Thyroid gland (tissue), 4 donors: ENCODE results near the gene ST6GALNAC5.

Experiments used
- CTCF ChIP-seq, 6 experiments: fragments of 200-600 bp in 3 of 6; fragments of 450-650 bp in 3 of 6; sonication (generic) in 3 of 6; IDR thresholded peaks; one replicate each; pipeline ENCODE4 v1.5.1; 2016 to 2019; ENCODE audit warnings: antibody characterized with exemption in 6 of 6, mild to moderate bottlenecking in 2 of 6, inconsistent platforms in 1 of 6, moderate library complexity in 1 of 6
- POLR2A ChIP-seq, 2 donors: fragments of 450-650 bp; IDR thresholded peaks; one replicate each; pipeline ENCODE4 v1.6.1; 2017; ENCODE audit warnings: antibody characterized with exemption in 2 of 2, mild to moderate bottlenecking in 2 of 2, moderate library complexity in 1 of 2

GRCh38 chr1:76864383-76864782 lies 2.9 kb upstream of the ST6GALNAC5 start:
- TF ChIP-seq CTCF (IDR thresholded peaks at IDR 0.05) (no peak), POLR2A (IDR thresholded peaks at IDR 0.05) (no peak)
